ENCODE measurements around the gene PYGB. TPM values are rescaled to one million over a fixed set of nuclear protein-coding genes. Genes with fewer than 3 reads are reported as not detected.
A peak's percentile ranks its signal among the peaks of the same experiment; 100 is the strongest.

PYGB gene
- total RNA-seq, 1 donor from 2014 or later: 117 TPM

DNA sequence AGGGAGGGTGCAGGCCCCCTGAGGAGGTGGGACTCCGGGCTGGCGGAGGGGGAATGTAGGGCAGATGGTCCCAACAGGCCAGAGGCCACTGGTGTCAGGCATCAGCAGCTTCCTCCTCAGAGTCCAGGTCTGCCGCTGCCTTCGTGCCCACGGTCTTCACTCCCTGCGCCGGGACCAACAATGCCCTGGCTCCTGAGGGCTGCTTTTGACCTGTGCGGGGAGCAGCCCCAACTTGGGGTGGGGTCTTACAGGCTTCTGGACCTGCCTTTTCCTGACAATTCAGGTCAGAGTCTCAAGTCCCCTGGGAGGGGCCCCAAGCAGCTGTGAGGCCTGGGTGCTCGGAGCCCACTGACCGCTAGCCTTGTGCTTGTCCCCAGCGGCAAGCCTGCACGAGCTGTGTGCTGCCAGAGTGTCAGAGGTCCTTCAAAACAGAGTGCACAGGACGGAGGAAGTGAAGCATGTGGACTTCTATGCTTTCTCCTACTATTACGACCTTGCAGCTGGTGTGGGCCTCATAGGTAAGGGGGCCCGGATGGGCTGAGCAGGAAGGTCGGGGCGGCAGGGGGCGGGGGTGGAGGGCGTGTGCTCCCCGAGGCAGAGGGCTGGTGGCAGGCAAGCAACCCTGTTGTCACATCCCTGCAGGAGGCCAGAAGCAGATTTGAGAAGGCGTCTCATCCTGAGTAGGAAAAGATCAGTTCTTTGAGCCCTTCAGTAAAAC lies 25.3 kb upstream of the PYGB start:
- Histone ChIP-seq H3K27me3 (no peaks in the 10 kb centered on the region), H3K27ac (no peak overlapping the region), H3K4me1 (peaks cover 13% of the 10 kb centered on the region), H3K36me3 (peaks cover 0 to 15% of the 10 kb centered on the region in 2 donors), H3K4me3 (no peak overlapping the region), H3K9me3 (no peaks in the 10 kb centered on the region)
- intact Hi-C loops (cut with DNase I): no loop called here
- peak in 1 of 2 donors; percentile 81 for DNase-seq (ENCODE audit: extremely low spot score in 2 of 2)
- TF ChIP-seq POLR2AphosphoS5 (IDR thresholded peaks at IDR 0.05; ENCODE audit: insufficient read depth in 1 of 2, low read depth in 1 of 2): no peak
- TF ChIP-seq, protein P1, sequence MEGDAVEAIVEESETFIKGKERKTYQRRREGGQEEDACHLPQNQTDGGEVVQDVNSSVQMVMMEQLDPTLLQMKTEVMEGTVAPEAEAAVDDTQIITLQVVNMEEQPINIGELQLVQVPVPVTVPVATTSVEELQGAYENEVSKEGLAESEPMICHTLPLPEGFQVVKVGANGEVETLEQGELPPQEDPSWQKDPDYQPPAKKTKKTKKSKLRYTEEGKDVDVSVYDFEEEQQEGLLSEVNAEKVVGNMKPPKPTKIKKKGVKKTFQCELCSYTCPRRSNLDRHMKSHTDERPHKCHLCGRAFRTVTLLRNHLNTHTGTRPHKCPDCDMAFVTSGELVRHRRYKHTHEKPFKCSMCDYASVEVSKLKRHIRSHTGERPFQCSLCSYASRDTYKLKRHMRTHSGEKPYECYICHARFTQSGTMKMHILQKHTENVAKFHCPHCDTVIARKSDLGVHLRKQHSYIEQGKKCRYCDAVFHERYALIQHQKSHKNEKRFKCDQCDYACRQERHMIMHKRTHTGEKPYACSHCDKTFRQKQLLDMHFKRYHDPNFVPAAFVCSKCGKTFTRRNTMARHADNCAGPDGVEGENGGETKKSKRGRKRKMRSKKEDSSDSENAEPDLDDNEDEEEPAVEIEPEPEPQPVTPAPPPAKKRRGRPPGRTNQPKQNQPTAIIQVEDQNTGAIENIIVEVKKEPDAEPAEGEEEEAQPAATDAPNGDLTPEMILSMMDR (IDR thresholded peaks at IDR 0.05): no peak
- TF ChIP-seq POLR2A (IDR thresholded peaks at IDR 0.05): no peak

DNA sequence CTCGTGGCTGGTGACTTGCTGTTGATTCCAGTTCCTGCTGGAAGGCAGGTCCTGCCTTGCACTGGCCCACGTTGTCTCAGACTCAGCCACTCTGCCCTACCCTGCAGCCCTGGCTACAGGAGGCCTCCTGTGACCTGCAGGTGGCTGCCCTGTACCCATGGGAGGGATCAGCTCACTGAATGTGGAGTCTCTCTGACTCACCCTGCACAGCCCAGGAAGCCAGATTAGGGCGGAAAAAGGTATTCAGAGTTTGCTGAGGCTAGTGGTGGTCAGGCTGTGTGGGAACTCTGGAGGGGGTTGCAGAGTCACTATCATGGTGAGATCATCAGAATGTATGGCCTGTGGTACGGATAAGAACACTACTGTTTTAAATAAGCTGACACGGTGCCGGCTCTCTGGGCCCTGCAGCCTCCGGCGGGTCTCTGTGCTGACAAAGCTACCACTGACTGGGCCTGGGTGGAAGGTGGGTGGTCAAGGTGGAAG lies 24.7 kb upstream of the PYGB start:
- H3K27ac ChIP-seq: no peak overlapping the region
- H3K4me1 ChIP-seq: peaks cover 15% of the 10 kb centered on the region
- intact Hi-C loops (cut with DNase I): no loop called here
- DNase-seq (ENCODE audit: extremely low spot score in 2 of 2): no peak
- no peak overlapping the region for H3K4me3 ChIP-seq
- H3K36me3 ChIP-seq: peaks cover 0 to 14% of the 10 kb centered on the region in 2 donors
- H3K27me3 ChIP-seq: no peaks in the 10 kb centered on the region
- no peaks in the 10 kb centered on the region for H3K9me3 ChIP-seq
- TF ChIP-seq POLR2AphosphoS5 (IDR thresholded peaks at IDR 0.05; ENCODE audit: insufficient read depth in 1 of 2, low read depth in 1 of 2) (no peak), POLR2A (IDR thresholded peaks at IDR 0.05) (no peak)

DNA sequence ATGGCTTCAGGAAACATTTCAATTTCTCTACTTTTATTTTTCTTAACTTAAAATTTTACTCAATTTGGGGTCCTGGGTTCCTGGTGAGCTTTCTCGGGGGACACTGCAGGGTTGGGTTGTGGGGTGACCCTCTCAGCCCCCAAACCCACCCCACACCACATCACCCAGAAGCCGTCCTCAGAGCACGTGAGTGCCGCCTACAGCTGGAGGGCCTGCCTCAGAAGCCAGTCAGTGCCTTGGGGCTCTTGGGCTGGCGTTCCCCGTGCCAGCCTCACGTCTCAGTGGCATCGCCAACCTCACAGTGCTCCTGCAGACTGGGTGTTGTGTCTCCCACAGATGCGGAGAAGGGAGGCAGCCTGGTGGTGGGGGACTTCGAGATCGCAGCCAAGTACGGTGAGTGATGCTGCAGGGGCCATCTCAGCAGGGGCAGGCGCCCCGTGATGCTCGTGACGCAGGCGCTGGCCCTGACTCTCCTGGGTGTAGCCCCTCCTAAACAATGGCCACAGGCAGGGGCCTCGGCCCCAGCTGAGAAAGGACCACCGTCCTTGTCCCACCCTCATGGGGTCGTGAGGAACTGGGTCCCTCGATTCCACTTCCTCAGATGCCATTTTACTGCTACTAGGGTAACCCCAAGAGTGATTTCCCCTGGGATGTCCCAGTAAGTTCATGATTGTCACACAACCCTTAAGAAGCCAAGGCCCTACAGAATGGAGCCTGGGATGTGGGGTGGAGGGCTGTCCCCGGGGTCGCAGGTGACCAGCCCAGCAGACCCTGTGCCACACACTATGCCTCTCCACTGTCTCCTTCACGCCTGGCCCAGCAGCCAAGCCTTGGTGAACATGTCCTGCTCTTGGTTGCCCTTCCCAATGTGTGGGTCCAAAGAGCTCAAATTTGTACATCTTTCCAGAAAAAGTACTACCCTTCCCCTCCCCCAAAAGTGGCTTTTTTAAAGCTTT lies 23.8 kb upstream of the PYGB start:
- Histone ChIP-seq H3K27ac (no peak overlapping the region), H3K9me3 (no peaks in the 10 kb centered on the region), H3K4me3 (no peak overlapping the region), H3K36me3 (peaks cover 0 to 14% of the 10 kb centered on the region in 2 donors), H3K27me3 (no peaks in the 10 kb centered on the region), H3K4me1 (peaks cover 15% of the 10 kb centered on the region)
- TF ChIP-seq POLR2AphosphoS5 (IDR thresholded peaks at IDR 0.05; ENCODE audit: insufficient read depth in 1 of 2, low read depth in 1 of 2) (no peak), POLR2A (IDR thresholded peaks at IDR 0.05) (no peak)
- TF ChIP-seq, protein P1 (IDR thresholded peaks at IDR 0.05): no peak
- DNase-seq (ENCODE audit: extremely low spot score in 2 of 2): no peak
- intact Hi-C loops (cut with DNase I): no loop called here

DNA sequence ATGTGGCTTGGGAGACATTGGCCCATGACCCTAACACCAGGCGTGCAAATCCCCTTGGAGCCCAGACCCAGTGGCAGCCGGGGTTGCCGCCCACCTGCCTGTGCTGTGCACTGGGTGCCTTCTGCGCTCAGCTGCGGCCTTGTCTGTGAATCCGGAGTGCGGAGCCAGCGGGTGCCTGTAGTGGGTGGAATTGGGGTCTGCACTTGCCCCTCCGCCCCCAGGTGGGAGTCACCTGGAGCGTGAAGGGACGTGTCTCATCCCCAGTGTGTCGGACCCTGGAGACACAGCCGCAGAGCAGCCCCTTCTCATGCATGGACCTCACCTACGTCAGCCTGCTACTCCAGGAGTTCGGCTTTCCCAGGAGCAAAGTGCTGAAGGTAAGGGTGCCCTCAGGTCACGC lies 22.9 kb upstream of the PYGB start:
- no peak overlapping the region for H3K27ac ChIP-seq
- H3K4me3 ChIP-seq: no peak overlapping the region
- TF ChIP-seq POLR2A (IDR thresholded peaks at IDR 0.05) (no peak), POLR2AphosphoS5 (IDR thresholded peaks at IDR 0.05; ENCODE audit: insufficient read depth in 1 of 2, low read depth in 1 of 2) (no peak)
- TF ChIP-seq, protein P1 (IDR thresholded peaks at IDR 0.05): no peak
- H3K27me3 ChIP-seq: no peaks in the 10 kb centered on the region
- intact Hi-C loops (cut with DNase I): no loop called here
- DNase-seq (ENCODE audit: extremely low spot score in 2 of 2): peak in 1 of 2 donors; percentile 82
- no peaks in the 10 kb centered on the region for H3K9me3 ChIP-seq
- peaks cover 15% of the 10 kb centered on the region for H3K4me1 ChIP-seq
- H3K36me3 ChIP-seq: peaks cover 0 to 9% of the 10 kb centered on the region in 2 donors

DNA sequence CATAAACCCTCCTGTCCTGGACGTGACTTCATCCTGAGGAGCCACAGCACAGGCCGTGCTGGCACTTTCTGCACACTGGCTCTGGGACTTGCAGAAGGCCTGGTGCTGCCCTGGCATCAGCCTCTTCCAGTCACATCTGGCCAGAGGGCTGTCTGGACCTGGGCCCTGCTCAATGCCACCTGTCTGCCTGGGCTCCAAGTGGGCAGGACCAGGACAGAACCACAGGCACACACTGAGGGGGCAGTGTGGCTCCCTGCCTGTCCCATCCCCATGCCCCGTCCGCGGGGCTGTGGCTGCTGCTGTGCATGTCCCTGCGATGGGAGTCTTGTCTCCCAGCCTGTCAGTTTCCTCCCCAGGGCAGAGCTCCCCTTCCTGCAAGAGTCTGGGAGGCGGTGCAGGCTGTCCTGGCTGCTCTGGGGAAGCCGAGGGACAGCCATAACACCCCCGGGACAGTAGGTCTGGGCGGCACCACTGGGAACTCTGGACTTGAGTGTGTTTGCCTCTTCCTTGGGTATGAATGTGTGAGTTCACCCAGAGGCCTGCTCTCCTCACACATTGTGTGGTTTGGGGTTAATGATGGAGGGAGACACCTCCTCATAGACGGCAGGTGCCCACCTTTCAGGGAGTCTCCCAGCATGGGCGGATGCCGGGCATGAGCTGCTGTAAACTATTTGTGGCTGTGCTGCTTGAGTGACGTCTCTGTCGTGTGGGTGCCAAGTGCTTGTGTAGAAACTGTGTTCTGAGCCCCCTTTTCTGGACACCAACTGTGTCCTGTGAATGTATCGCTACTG lies 22.0 kb upstream of the PYGB start:
- TF ChIP-seq POLR2AphosphoS5 (IDR thresholded peaks at IDR 0.05; ENCODE audit: insufficient read depth in 1 of 2, low read depth in 1 of 2) (no peak), POLR2A (IDR thresholded peaks at IDR 0.05) (no peak)
- TF ChIP-seq, protein P1 (IDR thresholded peaks at IDR 0.05): no peak

More for the DNA sequence above, 22.0 kb upstream of the PYGB start:
- Histone ChIP-seq H3K27me3 (no peaks in the 10 kb centered on the region), H3K27ac (no peak overlapping the region), H3K9me3 (no peaks in the 10 kb centered on the region), H3K4me3 (no peak overlapping the region), H3K36me3 (peaks cover 0 to 9% of the 10 kb centered on the region in 2 donors), H3K4me1 (peaks cover 15% of the 10 kb centered on the region)
- intact Hi-C loops (cut with DNase I): no loop called here
- peak in 1 of 2 donors; percentile 86 for DNase-seq (ENCODE audit: extremely low spot score in 2 of 2)
